Activated naive CD8-positive, alpha-beta T cell treated with anti-CD3 and anti-CD28 coated beads, Interleukin-2, amount 50 U/mL, for 24 hours (primary cell): ENCODE data around the gene ADAP2.
A peak's percentile ranks its signal among the peaks of the same experiment; 100 is the strongest.

Source experiments
- ATAC-seq: fragments of 150-1000 bp; cut with Tn5 transposase; one replicate; pipeline ENCODE4 v1.10.0; 2021
- DNase-seq: peaks from one replicate; pipeline ENCODE4 v3.0.0; 2021
- H3K27ac Mint-ChIP-seq: one replicate; pipeline ENCODE4 v1.8.0; 2021; ENCODE audit warnings: mild to moderate bottlenecking, mixed read lengths
- H3K27me3 Mint-ChIP-seq: one replicate; pipeline ENCODE4 v1.8.0; 2021; ENCODE audit warnings: mixed read lengths
- H3K36me3 Mint-ChIP-seq: one replicate; pipeline ENCODE4 v1.8.0; 2021; ENCODE audit warnings: low read depth, mixed read lengths
- H3K4me1 Mint-ChIP-seq: one replicate; pipeline ENCODE4 v1.8.0; 2021; ENCODE audit warnings: mixed read lengths
- H3K4me3 Mint-ChIP-seq: one replicate; pipeline ENCODE4 v1.8.0; 2021; ENCODE audit warnings: mild to moderate bottlenecking, moderate library complexity, mixed read lengths
- H3K9me3 Mint-ChIP-seq: one replicate; pipeline ENCODE4 v1.8.0; 2021; ENCODE audit warnings: mixed read lengths

ADAP2 gene

DNA sequence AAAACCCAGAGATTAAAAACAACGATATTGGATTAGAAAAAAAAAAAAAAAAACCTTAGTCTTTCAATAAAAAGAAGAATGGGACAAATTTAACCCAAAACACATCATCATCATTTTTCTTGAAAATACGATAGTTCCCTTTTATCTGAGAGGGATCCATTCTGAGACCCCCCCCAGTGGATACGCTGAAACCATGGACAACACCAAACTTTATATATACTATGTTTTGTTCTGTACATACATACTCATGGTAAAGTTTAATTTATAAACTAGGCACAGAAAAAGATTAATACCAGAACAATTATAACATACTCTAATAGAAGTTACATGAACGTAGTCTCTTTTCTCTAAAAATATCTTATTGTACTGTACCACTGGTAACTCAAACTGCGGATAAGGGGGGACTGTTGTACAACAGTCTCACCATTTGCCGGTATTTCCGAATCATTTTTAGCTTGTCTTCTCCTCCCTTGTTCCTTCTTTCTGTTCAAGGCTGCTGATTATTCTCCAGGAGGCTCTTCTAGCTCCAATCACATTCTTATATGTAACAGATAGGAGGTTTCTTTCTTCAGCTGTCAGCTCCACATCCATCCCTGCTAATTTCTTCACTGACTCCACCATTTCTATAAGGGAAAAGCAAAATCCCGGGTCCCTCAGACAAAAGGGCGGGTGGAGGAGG lies 86.1 kb downstream of the ADAP2 start:
- DNase-seq (no peak), ATAC-seq (no peak)
- Mint-ChIP-seq H3K36me3 (peaks cover 2% of the 10 kb centered on the region), H3K27me3 (peaks cover 21% of the 10 kb centered on the region), H3K9me3 (no peaks in the 10 kb centered on the region), H3K27ac (peak overlapping the region; percentile 16), H3K4me3 (peak overlapping the region; percentile 81), H3K4me1 (peaks cover 17% of the 10 kb centered on the region)

GRCh38 chr17:31008374-31009041 lies 86.8 kb downstream of the ADAP2 start:
- H3K4me1 Mint-ChIP-seq = peaks cover 17% of the 10 kb centered on the region
- H3K9me3 Mint-ChIP-seq = no peaks in the 10 kb centered on the region
- peak; percentile 82 for ATAC-seq
- H3K36me3 Mint-ChIP-seq = peaks cover 2% of the 10 kb centered on the region
- peak overlapping the region; percentile 83 for H3K27ac Mint-ChIP-seq
- H3K4me3 Mint-ChIP-seq = peak overlapping the region; percentile 81
- DNase-seq = peak; percentile 52
- peaks cover 21% of the 10 kb centered on the region for H3K27me3 Mint-ChIP-seq
